NCI-H2227 (cell line): ENCODE data around the gene KCNQ1.

Experiments used
- DNase-seq: peaks from one replicate; lab custom pipeline; 2025; ENCODE audit not compliant: unreplicated experiment; lab: John Stamatoyannopoulos, UW

KCNQ1 gene

GRCh38 chr11:2444821-2445745 lies at the start of gene KCNQ1:
Gene KCNQ1 (plus strand): TSS chr11:2445008. CDS start chr11:2445099, 91 bp downstream.
- DNase-seq: peak; percentile 85

- no peak for DNase-seq
Observed at GRCh38 chr11:2395211-2395730, 49.5 kb upstream of the KCNQ1 start.

- no peak for DNase-seq
Observed at GRCh38 chr11:2395856-2396255, 49.0 kb upstream of the KCNQ1 start.

GRCh38 chr11:2396471-2396870 lies 48.3 kb upstream of the KCNQ1 start:
- DNase-seq: no peak

GRCh38 chr11:2397005-2397404 lies 47.8 kb upstream of the KCNQ1 start:
- no peak for DNase-seq

- DNase-seq: peak; percentile 58
Observed at GRCh38 chr11:2398664-2399355, 46.0 kb upstream of the KCNQ1 start.

GRCh38 chr11:2399488-2400068 lies 45.2 kb upstream of the KCNQ1 start:
- DNase-seq: peak; percentile 72

- peak; percentile 100 for DNase-seq
Observed at GRCh38 chr11:2400069-2400761, 44.6 kb upstream of the KCNQ1 start, which contains the start of gene TSSC4. Gene TSSC4 (plus strand): TSS chr11:2400750. CDS start chr11:2402634, 1,884 bp downstream.

- DNase-seq: no peak
Observed at GRCh38 chr11:2400762-2401435, 43.9 kb upstream of the KCNQ1 start.

- peak; percentile 36 for DNase-seq
Observed at GRCh38 chr11:2401436-2401984, 43.3 kb upstream of the KCNQ1 start.

GRCh38 chr11:2402106-2402505 lies 42.7 kb upstream of the KCNQ1 start:
- DNase-seq: no peak

GRCh38 chr11:2402890-2403645 lies 41.7 kb upstream of the KCNQ1 start:
- no peak for DNase-seq

- DNase-seq: no peak
Observed at GRCh38 chr11:2404735-2405196, 40.0 kb upstream of the KCNQ1 start.

- no peak for DNase-seq
Observed at GRCh38 chr11:2406451-2406850, 38.4 kb upstream of the KCNQ1 start.

GRCh38 chr11:2406878-2407410 lies 37.9 kb upstream of the KCNQ1 start:
- no peak for DNase-seq

- no peak for DNase-seq
Observed at GRCh38 chr11:2408671-2409070, 36.1 kb upstream of the KCNQ1 start.

GRCh38 chr11:2409126-2409525 lies 35.7 kb upstream of the KCNQ1 start:
- DNase-seq: peak; percentile 27

- no peak for DNase-seq
Observed at GRCh38 chr11:2409611-2410468, 35.0 kb upstream of the KCNQ1 start.
